ENCODE data around the gene TMPRSS12. TPM values are rescaled to one million over a fixed set of nuclear protein-coding genes. Genes with fewer than 3 reads are reported as not detected.
"Not testable (repeated sequence)": the region's sequence is repeated elsewhere in the genome, so short reads cannot be mapped to it uniquely, and the experiment has no call there.

The TMPRSS12 gene
- total RNA-seq, 2 donors from 2014 or later = not detected

- no peak for DNase-seq
- ATAC-seq = peak in 1 of 2 donors; percentile 59
- intact Hi-C loops (cut with DNase I) = no loop called here
These were observed 6.2 kb downstream of the TMPRSS12 start for GRCh38 chr12:50848963-50849362.

GRCh38 chr12:50855218-50855617 is 12.5 kb downstream of the TMPRSS12 start:
- DNase-seq; ATAC-seq; intact Hi-C loops (cut with DNase I): not testable (repeated sequence)

GRCh38 chr12:50855679-50856078 is 13.0 kb downstream of the TMPRSS12 start:
- ATAC-seq; DNase-seq; intact Hi-C loops (cut with DNase I): not testable (repeated sequence)

- no peak for ATAC-seq
- intact Hi-C loops (cut with DNase I) = no loop called here
These were observed 17.0 kb downstream of the TMPRSS12 start for GRCh38 chr12:50859621-50860310.

GRCh38 chr12:50862316-50862715 is 19.6 kb downstream of the TMPRSS12 start:
- no peak for ATAC-seq
- no peak for DNase-seq
- intact Hi-C loops (cut with DNase I) = no loop called here

More at GRCh38 chr12:50859621-50860310, 17.0 kb downstream of the TMPRSS12 start:
- DNase-seq = no peak

GRCh38 chr12:50865266-50865665 is 22.5 kb downstream of the TMPRSS12 start:
- intact Hi-C loops (cut with DNase I) = no loop called here
- ATAC-seq = no peak
- no peak for DNase-seq

- intact Hi-C loops (cut with DNase I); ATAC-seq; DNase-seq: not testable (repeated sequence)
These were observed 26.2 kb downstream of the TMPRSS12 start for GRCh38 chr12:50868881-50869280.

GRCh38 chr12:50882563-50882962 is 39.8 kb downstream of the TMPRSS12 start:
- ATAC-seq (no peak), DNase-seq (no peak)
- intact Hi-C loops (cut with DNase I) = no loop called here

GRCh38 chr12:50887191-50887590 is 44.5 kb downstream of the TMPRSS12 start:
- no peak for DNase-seq
- intact Hi-C loops (cut with DNase I) = no loop called here
- ATAC-seq = no peak

GRCh38 chr12:50888666-50889065 is 45.9 kb downstream of the TMPRSS12 start:
- ATAC-seq (no peak), DNase-seq (no peak)
- intact Hi-C loops (cut with DNase I) = no loop called here

GRCh38 chr12:50894241-50894640 is 51.5 kb downstream of the TMPRSS12 start:
- ATAC-seq = no peak
- no peak for DNase-seq
- intact Hi-C loops (cut with DNase I) = no loop called here

- DNase-seq (no peak), ATAC-seq (no peak)
- intact Hi-C loops (cut with DNase I) = no loop called here
These were observed 59.0 kb downstream of the TMPRSS12 start for GRCh38 chr12:50901685-50902113.

GRCh38 chr12:50908479-50908878 is 65.8 kb downstream of the TMPRSS12 start:
- intact Hi-C loops (cut with DNase I); DNase-seq; ATAC-seq: not testable (repeated sequence)

GRCh38 chr12:50912361-50912760 is 69.6 kb downstream of the TMPRSS12 start:
- intact Hi-C loops (cut with DNase I); DNase-seq; ATAC-seq: not testable (repeated sequence)

GRCh38 chr12:50913224-50913623 is 70.5 kb downstream of the TMPRSS12 start:
- ATAC-seq = no peak
- intact Hi-C loops (cut with DNase I) = no loop called here
- no peak for DNase-seq

- intact Hi-C loops (cut with DNase I) = no loop called here
- no peak for DNase-seq
These were observed 72.3 kb downstream of the TMPRSS12 start for GRCh38 chr12:50914872-50915484.

GRCh38 chr12:50916292-50916691 is 73.6 kb downstream of the TMPRSS12 start:
- DNase-seq = no peak
- intact Hi-C loops (cut with DNase I) = no loop called here
- ATAC-seq = no peak

More at GRCh38 chr12:50914872-50915484, 72.3 kb downstream of the TMPRSS12 start:
- ATAC-seq = no peak

GRCh38 chr12:50918584-50919316 is 76.0 kb downstream of the TMPRSS12 start:
- no peak for ATAC-seq
- intact Hi-C loops (cut with DNase I) = no loop called here
- DNase-seq = no peak

- ATAC-seq (peak in 1 of 2 donors; percentile 4), DNase-seq (no peak)
- intact Hi-C loops (cut with DNase I) = loop anchor here in 1 of 2 donors (10.0 kb wide), 1 partner anchor 98 kb away; no protein-coding TSS in a partner anchor
These were observed 80.1 kb downstream of the TMPRSS12 start for GRCh38 chr12:50922820-50923219.

Measured in left cardiac atrium (tissue), 4 donors.